ENCODE data around the gene TTLL1.
"Not testable (repeated sequence)": the region's sequence is repeated elsewhere in the genome, so short reads cannot be mapped to it uniquely, and the experiment has no call there.

The TTLL1 gene

DNA sequence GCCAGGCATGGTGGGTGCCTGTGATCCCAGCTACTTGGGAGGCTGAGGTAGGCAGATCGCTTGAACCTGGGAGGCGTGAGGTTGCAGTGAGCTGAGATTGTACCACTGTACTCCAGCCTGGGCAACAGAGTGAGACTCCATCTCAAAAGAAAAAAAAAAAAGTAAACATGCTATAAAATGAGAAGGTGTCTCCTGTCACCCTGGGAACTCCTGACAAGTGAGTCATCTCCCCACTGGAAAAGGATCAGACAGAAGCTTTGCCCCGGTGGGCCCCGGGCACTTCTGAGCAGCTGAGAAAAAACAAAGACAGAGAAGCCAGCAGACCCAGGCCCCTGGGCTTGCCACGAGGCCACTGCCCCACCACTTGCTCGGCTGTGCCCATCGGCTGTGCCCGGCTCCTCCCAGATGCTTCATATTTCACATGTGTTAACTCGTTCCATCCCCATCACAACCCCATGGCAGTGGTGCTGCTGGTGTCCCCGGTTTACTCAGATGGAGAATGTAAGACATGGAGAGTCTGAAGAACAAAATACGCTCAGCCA lies 22.3 kb downstream of the TTLL1 start:
- no peak for DNase-seq (ENCODE audit: low spot score)

DNA sequence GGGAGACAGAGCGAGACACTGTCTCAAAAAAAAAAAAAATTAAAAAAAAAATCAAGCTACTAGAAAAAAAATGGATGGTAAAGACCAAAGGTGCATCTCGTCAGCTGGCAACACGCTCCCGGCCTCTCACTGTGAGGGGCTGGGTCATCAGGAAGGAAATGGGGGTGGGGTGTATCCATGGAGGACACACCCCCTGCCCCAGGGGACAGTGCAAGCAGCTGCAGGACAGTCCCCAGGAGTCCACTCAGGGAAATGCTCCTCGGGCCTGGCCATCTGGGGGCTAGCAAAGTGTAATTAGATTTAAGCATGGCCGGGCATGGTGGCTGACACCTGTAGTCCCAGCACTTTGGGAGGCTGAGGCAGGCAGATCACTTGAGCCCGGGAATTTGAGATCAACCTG lies 23.1 kb downstream of the TTLL1 start:
- no peak for DNase-seq (ENCODE audit: low spot score)

DNA sequence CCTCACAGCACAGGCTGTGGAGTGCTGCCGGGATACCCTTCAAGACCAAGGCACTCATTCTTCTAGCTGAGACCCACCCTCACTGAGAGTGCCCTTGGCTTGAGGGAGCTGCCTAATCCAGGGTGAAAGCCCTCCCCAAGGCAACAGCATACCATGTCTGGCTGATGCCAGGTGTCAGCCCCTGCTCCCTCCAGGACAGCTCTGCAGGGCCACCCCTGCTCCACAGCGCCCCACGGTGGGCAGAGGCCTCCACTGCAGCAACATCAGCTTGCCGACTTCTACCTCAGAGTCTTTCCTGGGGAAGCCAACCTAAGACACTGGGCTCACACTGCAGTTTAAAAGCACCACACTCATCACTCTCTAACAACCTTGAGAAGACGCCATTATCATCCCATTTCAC lies 29.0 kb downstream of the TTLL1 start:
- DNase-seq (ENCODE audit: low spot score), result peak; percentile 11

DNA sequence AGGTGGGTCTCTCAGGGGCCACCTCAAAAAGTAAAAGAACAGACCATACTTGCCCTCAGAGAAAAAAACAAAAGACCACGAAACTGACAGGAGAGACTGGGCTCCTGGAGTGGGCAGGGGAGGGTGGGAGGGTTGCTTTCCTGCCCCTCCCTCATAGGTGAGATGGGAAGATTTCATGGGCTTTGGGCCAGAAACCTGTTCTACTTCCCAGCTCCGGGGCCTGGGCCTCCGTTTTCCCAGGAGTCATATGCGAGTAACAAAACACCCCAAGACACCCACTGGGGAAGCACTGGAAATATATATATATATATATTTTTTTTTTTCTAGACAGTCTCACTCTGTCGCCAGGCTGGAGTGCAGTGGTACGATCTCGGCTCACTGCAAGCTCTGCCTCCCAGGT lies 31.6 kb downstream of the TTLL1 start:
- no peak for DNase-seq (ENCODE audit: low spot score)

DNA sequence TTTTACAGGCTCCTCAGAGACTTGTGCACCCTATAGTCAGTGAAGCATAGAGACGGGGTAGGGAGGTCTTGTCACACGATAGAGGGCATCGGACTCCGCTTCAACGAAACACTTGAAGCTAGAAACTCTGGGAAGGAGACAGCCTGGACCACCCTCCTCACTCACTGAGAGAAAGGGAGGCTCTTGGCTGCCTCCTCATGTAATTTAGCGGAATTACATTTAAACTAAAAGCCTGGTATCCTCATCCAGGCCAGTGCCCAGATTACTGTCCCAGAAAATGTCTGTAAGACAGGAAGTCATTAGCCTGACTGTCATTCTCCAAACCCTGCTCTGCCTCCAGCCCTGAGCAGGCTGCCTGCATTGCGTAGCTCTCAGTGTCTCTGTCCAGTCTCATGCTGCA lies 36.0 kb downstream of the TTLL1 start:
- DNase-seq (ENCODE audit: low spot score), result no peak

DNA sequence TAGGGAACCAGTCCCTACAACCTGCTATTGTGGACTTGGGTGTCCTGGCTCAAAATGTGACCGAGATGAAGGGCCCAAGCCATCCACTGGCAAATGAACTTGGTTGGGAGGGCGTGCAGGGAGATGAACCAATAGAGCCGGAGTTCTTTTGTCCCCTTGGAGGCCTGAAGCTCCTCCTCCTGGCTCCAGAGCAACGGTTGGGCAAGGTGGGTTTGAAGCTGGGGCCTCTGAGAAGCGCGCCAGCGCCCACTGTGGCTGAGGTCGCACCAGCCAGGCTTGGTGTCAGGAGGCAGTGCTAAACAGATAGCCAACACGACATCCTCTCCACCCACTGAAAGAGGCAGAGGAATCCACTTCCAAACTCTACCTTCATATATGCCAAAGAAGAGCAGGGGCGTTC lies 38.2 kb downstream of the TTLL1 start:
- no peak for DNase-seq (ENCODE audit: low spot score)

DNA sequence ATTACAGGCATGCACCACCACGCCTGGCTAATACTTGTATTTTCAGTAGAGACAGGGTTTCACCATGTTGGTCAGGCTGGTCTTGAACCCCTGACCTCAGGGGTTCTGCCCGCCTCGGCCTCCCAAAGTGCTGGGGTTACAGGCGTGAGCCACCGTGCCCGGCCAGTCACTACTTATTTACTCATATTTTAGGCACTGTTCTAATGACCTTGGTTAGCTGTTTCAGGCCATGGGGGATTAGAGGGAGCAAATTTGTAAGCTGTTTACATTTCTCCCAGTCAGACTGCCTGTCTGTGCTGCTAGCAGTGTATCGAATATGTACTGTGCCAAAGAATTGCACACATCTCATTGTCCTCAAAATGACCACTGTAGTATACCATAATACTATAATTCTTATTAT lies 41.6 kb downstream of the TTLL1 start:
- DNase-seq (ENCODE audit: low spot score), result no peak

DNA sequence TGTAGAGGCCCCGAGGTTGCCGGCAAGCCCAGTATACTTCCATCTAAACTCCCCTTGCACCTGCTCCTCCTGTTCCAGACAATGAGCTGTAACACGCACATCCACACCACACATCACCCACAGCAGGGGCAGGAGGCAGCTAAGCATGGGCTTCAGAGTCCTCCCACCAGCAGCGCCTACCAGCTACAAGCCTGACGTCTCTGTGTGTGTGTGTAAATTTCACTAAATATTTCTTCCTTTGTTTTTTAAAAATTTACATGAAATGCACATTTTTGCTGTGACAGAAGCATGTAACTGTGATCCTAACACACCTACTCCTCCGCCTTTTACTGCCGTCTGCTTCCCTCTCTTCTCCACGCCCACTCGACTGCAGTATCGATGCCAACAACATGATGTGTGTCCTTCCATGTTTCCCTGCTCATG lies 44.9 kb downstream of the TTLL1 start:
- DNase-seq (ENCODE audit: low spot score), result no peak

DNA sequence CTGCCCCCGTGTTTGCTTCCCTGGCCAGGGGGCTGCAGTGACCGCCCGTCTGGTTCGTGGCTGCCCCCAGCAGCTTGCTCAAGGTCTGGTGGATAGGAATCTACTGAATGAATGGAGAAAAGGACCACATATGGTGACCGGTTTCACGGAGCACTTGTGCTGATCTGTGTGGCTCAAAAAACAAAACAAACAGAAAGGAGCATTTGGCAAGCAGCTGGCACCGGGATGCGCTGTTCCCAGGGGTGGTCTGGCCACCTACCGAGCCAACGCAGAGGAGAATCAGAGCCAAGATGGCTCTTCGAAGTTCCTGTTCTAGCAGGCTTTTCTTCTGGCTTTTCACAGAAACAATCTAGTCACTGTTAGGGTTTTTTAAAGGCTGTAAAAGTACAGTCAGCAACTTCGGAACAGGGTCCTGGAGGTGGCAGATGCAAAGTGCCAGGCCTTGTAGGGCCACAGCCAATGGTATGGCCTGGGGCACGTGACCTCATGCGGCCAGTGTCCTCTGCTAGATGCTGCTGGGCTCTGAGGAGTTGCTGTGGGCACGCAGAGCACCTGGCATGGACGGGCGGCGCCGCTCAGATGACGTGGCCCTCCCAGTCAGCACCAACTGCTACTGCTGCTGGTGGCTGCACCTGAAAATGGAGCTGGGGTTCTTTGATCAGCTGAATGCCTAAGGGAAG lies 47.0 kb downstream of the TTLL1 start:
- DNase-seq (ENCODE audit: low spot score), result no peak

DNA sequence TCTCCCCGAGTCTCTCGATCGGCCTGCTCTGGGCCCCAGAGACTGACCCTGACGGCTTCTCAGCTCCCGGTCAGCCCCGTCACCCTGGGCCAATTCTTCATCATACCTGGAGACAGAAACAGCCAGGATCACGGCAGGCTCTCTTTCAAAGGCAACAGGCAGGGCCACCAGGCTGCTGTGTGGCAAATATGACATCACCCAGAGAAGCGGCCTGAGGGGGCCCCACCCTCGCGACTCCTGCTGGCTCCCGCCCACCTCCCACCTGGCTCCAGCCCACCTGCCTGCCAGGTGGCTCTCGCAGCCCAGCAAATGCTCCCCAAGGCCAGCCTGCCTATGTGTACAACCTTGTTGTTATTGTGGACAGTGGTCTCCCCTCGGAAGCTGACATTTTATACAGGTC lies 49.4 kb downstream of the TTLL1 start:
- DNase-seq (ENCODE audit: low spot score), result no peak

DNA sequence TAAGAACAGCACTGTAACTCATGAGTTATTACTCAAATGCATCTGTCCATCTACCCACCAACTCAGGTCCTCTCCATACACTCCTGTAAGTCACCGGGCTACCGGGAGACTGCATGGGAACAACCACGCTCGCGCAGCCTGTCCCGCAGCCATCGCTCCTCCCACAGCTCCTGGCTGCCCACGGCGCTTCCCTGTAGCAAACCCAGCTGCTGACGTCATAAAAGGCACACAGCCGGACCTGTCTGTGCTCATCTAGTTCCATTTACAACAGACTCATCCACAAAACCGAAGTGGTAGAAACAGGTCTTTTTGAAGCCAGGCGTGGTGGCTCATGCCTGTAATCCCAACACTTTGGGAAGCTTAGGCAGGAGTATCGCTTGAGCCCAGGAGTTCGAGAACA lies 50.9 kb downstream of the TTLL1 start:
- DNase-seq (ENCODE audit: low spot score), result no peak

DNA sequence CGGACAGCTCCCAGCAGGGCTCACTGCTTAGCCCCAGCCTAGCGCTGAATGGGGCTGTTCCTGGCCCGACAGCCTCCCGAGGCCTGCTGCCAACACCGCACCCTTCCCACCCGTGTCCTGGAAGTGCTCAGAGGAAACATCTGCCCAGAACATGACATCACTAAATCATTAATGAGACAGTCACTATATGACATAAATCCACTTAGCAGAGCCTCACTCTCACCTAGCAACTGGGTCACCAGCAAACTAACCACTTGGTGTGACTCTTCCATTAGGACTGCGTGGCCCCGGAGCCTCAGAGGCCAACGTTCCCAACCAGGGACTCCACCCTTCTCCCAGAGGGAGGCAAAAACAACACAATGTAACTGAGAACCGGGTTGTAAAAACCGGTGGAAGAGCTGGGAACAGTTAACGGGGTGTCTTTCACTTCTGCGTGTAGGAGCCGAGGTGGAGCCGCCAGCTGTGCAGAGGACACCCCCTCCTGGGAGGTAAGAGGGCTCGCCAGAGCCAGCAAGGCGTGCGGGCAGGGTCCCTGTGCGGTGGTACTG lies 52.8 kb downstream of the TTLL1 start:
- no peak for DNase-seq (ENCODE audit: low spot score)

DNA sequence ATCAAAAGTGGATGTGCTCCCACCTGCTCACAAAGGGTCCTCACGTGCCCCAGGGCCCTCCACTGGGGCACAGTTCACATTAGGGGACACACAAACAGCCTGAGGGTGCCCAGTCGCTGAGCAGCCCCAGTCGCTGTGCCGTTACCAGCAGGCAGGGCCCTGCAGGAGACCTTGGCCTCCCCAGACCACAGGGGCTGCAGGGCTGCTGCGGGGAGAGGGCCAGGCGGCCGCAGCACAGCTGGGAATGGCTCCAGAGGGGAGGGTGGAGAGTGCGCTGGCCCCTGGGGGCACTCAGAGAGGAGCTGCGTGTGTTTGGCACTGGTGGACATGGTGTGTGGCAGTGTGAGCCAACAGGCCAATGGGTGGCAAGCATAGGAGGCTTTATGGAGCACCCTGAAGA lies 53.9 kb downstream of the TTLL1 start:
- no peak for DNase-seq (ENCODE audit: low spot score)

DNA sequence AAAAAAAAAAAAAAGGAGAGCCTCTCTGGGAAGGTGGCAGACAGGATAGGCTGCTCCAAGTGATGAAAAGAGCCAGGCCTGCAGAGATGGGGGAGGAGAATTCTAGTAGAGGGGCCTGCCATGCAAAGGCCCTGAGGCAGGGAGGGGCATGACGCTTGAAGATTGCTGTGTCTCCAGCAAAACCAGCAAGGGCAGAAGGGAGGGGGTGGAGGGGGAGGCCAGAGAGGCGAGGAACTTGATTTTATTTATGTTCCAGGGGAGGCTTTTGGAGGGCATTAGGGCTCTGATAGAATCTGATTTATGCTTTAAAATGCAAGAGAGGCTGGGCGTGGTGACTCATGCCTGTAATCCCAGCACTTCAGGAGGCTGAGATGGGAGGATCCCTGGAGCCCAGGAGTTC lies 57.6 kb downstream of the TTLL1 start:
- DNase-seq (ENCODE audit: low spot score), result no peak

DNA sequence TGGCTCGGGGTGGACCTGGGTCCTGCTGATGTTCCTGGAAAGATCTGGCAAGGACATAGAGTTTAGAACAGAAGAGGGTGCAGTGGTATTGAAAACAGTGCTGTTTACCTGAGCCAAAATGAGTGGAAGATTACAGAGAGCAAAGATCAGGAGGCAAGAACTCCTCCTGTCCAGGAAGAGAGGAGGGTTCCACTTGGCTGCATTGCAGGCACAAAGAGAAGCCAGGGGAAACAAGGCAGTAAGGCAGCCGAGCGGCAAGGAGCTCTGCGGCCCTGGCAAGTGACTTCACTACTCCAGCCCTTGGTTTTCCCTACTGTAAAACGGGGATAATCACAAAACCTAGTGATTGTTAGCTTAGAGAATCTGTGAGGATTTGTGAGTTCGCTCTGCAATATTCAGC lies 70.6 kb downstream of the TTLL1 start:
- no peak for DNase-seq (ENCODE audit: low spot score)

DNA sequence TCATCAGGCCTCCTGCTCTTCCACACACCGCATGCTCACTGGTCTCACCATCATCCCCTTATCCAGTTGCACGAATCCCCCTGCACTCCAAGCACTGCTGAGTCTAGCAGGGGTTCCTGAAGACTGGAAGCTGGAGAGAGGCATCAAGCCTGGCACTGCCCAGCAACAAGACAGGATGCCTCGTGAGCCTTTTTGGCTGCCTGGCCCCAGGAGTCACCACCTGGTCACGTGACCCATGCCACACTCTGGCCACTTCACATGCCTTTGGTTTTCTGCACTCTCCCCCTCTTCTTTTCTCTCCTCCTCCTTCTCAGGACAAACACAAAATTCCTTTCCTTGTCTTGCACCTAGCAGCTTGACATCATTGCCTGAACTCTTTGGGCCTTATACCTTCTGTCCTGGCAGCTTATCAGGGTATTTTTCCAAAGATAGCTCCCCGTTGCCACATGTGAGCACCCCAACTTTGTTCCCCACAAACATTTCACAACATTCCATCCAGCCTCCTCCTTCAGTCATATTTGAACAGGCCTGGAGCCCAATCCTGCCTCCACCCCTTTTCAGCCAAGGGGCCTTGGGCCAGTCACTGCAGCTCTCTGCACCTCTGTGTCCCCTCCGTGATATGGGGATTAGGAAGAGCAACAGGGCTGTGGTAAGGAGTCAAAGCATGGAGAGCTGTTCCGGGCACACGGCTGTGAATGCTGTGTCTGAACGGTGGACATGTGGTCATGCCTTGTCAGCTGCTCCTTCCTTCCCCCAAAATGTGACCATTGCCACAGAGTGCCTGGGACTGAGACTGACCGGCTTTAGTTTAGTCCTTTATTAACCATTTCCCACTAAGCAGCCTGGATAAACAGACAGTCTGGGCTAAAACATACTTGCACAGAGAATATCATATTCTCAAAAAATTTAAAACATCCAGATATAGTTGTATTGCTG lies 71.4 kb downstream of the TTLL1 start:
- no peak for DNase-seq (ENCODE audit: low spot score)

DNA sequence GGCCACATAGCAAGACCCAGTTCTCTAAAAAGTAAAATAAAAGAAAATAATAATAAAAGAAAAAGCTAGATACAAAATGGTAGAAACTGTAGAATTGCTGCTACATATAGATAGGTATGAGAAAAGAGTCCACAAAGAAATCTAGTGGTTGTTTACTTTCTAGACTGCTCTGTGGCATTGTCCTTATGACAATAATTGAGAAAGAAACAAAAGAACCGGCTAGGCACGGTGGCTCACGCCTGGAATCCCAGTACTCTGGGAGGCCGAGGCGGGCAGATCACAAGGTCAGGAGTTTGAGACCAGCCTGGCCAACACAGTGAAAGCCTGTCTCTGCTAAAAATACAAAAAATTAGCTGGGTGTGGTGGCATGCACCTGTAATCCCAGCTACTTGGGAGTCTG lies 73.0 kb downstream of the TTLL1 start:
- not testable (repeated sequence) for DNase-seq (ENCODE audit: low spot score)

DNA sequence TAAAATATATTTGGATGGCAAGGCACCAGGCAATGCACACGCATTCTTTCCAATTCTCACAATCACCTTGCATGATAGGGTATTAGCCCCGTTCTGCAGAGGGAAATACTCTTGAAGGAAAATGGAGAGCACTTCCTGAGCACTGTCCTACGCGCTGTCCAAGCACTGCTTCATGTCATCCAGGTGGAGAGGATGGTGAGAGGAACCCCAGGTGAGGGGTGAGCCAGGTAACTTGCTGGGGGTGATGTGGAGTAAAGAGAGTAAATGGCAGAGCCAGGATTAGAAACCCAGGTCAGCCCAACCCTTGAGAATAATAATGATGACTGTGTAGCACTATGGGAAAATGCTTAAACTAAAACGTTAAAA lies 73.5 kb downstream of the TTLL1 start:
- DNase-seq (ENCODE audit: low spot score), result no peak

DNA sequence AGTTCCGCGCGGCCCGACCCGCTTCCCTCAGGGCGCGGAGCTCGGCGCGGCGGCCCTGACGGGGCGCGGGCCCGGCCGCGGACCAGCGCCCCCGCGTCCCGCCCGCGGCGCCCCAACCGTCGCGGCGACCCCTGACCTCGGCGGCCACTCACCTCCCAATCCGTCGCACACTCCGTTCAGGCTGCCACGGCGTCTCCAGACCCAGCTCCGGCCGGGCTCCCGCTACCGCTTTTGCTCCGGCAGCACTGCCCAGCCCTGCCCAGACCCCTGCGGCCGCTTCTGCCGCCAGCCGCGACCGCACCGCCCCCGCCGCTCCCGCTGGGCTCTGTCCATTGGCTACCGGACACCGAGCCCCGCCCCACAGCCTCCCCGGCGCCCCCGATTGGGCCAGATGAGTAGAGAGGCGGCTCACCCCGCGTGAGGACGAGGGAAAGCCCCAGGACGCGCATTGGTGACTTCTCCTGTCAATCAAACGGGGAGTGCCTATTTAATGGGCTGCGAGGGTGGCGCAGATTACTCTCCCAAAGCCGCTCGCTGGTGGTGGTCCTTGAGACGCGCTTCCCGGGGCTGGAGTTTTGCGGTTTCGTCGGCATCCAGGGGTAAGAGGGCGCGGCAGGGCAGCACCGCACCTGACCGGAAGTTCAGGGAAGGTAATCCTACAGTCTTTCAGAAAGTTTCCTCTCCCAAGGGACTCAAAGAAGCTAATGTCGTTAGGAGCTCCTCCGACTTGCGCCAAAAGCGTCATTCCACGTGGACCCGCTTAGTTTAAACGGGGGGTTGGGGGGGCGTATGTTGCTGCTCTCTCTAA lies 74.1 kb downstream of the TTLL1 start, which contains the start of gene PACSIN2:
Gene PACSIN2 (minus strand): TSS at position 281 of the 808 bp plus-strand sequence. CDS start 103,069 bp downstream, outside the sequence.
- peak; percentile 99 for DNase-seq (ENCODE audit: low spot score)

DNA sequence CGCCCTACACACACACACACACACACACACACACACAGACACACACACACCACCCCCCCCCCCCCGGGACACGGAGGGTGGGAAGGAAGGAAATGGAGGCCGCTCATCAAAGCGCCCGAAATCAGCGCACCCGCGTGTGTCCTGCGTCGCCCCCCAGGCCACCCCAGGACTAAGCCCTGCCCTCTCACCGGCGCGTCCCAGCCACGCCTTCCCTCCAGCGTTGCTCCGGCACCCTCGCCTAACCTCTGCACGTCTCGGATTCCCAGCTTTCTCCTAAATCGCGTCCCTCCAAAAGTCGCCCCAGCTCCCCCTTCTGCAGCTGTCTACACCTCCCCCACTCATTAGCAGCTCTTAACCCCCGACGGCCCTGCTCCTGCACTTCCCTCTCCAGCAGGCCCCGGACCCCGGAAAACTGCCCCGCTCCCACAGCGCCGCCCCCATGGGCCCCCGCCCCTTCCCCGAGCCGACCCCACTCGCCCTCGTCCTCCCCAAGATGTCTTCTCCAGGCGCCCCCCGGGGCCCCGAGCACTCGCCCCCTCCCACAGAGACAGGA lies 74.8 kb downstream of the TTLL1 start:
- DNase-seq (ENCODE audit: low spot score), result peak; percentile 46
